ENCODE data around the gene P2RX3.
"Not testable (repeated sequence)": the region's sequence is repeated elsewhere in the genome, so short reads cannot be mapped to it uniquely, and the experiment has no call there.

P2RX3 gene

GRCh38 chr11:57359896-57360690 lies 21.9 kb downstream of the P2RX3 start:
- DNase-seq: no peak
- in situ Hi-C loops (cut with MboI; ENCODE audit: low pct_unique_long_range_greater_than_20kb, low sequenced_read_pairs): no loop called here

GRCh38 chr11:57360991-57361390 lies 22.8 kb downstream of the P2RX3 start:
- in situ Hi-C loops (cut with MboI; ENCODE audit: low pct_unique_long_range_greater_than_20kb, low sequenced_read_pairs): no loop called here
- no peak for DNase-seq

GRCh38 chr11:57361420-57361819 lies 23.3 kb downstream of the P2RX3 start:
- in situ Hi-C loops (cut with MboI; ENCODE audit: low pct_unique_long_range_greater_than_20kb, low sequenced_read_pairs); DNase-seq: not testable (repeated sequence)

GRCh38 chr11:57361926-57362325 lies 23.8 kb downstream of the P2RX3 start:
- no peak for DNase-seq
- in situ Hi-C loops (cut with MboI; ENCODE audit: low pct_unique_long_range_greater_than_20kb, low sequenced_read_pairs): no loop called here

GRCh38 chr11:57363131-57364080 lies 25.3 kb downstream of the P2RX3 start:
- in situ Hi-C loops (cut with MboI; ENCODE audit: low pct_unique_long_range_greater_than_20kb, low sequenced_read_pairs): no loop called here
- DNase-seq: no peak

- in situ Hi-C loops (cut with MboI; ENCODE audit: low pct_unique_long_range_greater_than_20kb, low sequenced_read_pairs): no loop called here
Observed at GRCh38 chr11:57364851-57365660, 26.9 kb downstream of the P2RX3 start.

GRCh38 chr11:57368106-57368844 lies 30.1 kb downstream of the P2RX3 start:
- in situ Hi-C loops (cut with MboI; ENCODE audit: low pct_unique_long_range_greater_than_20kb, low sequenced_read_pairs): no loop called here
- DNase-seq: peak; percentile 68

More at GRCh38 chr11:57364851-57365660, 26.9 kb downstream of the P2RX3 start:
- DNase-seq: no peak

GRCh38 chr11:57368845-57369232 lies 30.7 kb downstream of the P2RX3 start:
- no peak for DNase-seq
- in situ Hi-C loops (cut with MboI; ENCODE audit: low pct_unique_long_range_greater_than_20kb, low sequenced_read_pairs): no loop called here

GRCh38 chr11:57370251-57370650 lies 32.1 kb downstream of the P2RX3 start:
- in situ Hi-C loops (cut with MboI; ENCODE audit: low pct_unique_long_range_greater_than_20kb, low sequenced_read_pairs): no loop called here
- DNase-seq: no peak

GRCh38 chr11:57370941-57371340 lies 32.8 kb downstream of the P2RX3 start:
- in situ Hi-C loops (cut with MboI; ENCODE audit: low pct_unique_long_range_greater_than_20kb, low sequenced_read_pairs): no loop called here
- DNase-seq: no peak

GRCh38 chr11:57373146-57373545 lies 35.0 kb downstream of the P2RX3 start:
- in situ Hi-C loops (cut with MboI; ENCODE audit: low pct_unique_long_range_greater_than_20kb, low sequenced_read_pairs): no loop called here
- DNase-seq: no peak

GRCh38 chr11:57374966-57375365 lies 36.8 kb downstream of the P2RX3 start:
- in situ Hi-C loops (cut with MboI; ENCODE audit: low pct_unique_long_range_greater_than_20kb, low sequenced_read_pairs): no loop called here
- DNase-seq: no peak

GRCh38 chr11:57375490-57375889 lies 37.3 kb downstream of the P2RX3 start:
- no peak for DNase-seq
- in situ Hi-C loops (cut with MboI; ENCODE audit: low pct_unique_long_range_greater_than_20kb, low sequenced_read_pairs): no loop called here

GRCh38 chr11:57376095-57377090 lies 38.2 kb downstream of the P2RX3 start:
- DNase-seq: no peak
- in situ Hi-C loops (cut with MboI; ENCODE audit: low pct_unique_long_range_greater_than_20kb, low sequenced_read_pairs): no loop called here

- no peak for DNase-seq
Observed at GRCh38 chr11:57377107-57377506, 39.0 kb downstream of the P2RX3 start.

GRCh38 chr11:57378186-57378585 lies 40.0 kb downstream of the P2RX3 start:
- in situ Hi-C loops (cut with MboI; ENCODE audit: low pct_unique_long_range_greater_than_20kb, low sequenced_read_pairs): no loop called here
- DNase-seq: no peak

More at GRCh38 chr11:57377107-57377506, 39.0 kb downstream of the P2RX3 start:
- in situ Hi-C loops (cut with MboI; ENCODE audit: low pct_unique_long_range_greater_than_20kb, low sequenced_read_pairs): no loop called here

GRCh38 chr11:57379732-57380131 lies 41.6 kb downstream of the P2RX3 start:
- in situ Hi-C loops (cut with MboI; ENCODE audit: low pct_unique_long_range_greater_than_20kb, low sequenced_read_pairs): no loop called here
- peak; percentile 24 for DNase-seq
